Panc1 (cell line): Measurements from ENCODE around the gene PTPN4.

Experiments used
- CTCF ChIP-seq: fragments of 450-650 bp; IDR thresholded peaks from 2 replicates; pipeline ENCODE4 v1.5.1; 2017; ENCODE audit warnings: mild to moderate bottlenecking
- POLR2AphosphoS5 ChIP-seq: IDR thresholded peaks from 2 replicates; pipeline ENCODE4 v1.6.1; 2012; ENCODE audit warnings: mild to moderate bottlenecking, low read depth, low read length, moderate library complexity
- REST ChIP-seq, 2 experiments: IDR thresholded peaks; 2 replicates each; pipeline ENCODE4 v1.6.1; 2011 to 2012; ENCODE audit warnings: low read depth in 2 of 2, control low read depth in 1 of 2, low read length in 1 of 2, mild to moderate bottlenecking in 1 of 2, moderate library complexity in 1 of 2; ENCODE audit not compliant: insufficient read depth in 1 of 2
- SIN3A ChIP-seq: IDR thresholded peaks from 2 replicates; pipeline ENCODE4 v1.6.1; 2012; ENCODE audit warnings: low read depth, mild to moderate bottlenecking, low read length, moderate library complexity, borderline replicate concordance; ENCODE audit not compliant: insufficient read depth
- TCF7L2 ChIP-seq: IDR thresholded peaks from 2 replicates; pipeline ENCODE4 v1.6.1; 2011; ENCODE audit warnings: mild to moderate bottlenecking, low read depth, low read length, inconsistent platforms

- no peak for TF ChIP-seq CTCF
- TF ChIP-seq REST (IDR thresholded peaks at IDR 0.05; ENCODE audit: insufficient read depth in 1 of 2, low read depth in 2 of 2, low read length in 1 of 2) = no peak
- no peak for TF ChIP-seq SIN3A
- TF ChIP-seq POLR2AphosphoS5 = no peak
- TF ChIP-seq TCF7L2 = no peak
Measured at GRCh38 chr2:119922699-119923098, 163.0 kb downstream of the PTPN4 start.
